ENCODE measurements around the gene PTPRH. TPM values are rescaled to one million over a fixed set of nuclear protein-coding genes. Genes with fewer than 3 reads are reported as not detected.

Gene PTPRH
- total and polyA plus RNA-seq, 9 of the 15 experiments (the other 6 are each of a cell fraction or from before 2014, with no cell fraction given) = 0.87 to 34.3 (median 22.7) TPM

- TF ChIP-seq PHF8 (IDR thresholded peaks at IDR 0.05; ENCODE audit: borderline replicate concordance, low read length) (peak; percentile 59; the same call in 1 of the 2 replicates), ZNF699 (CRISPR knock-in tag; IDR thresholded peaks at IDR 0.05; ENCODE audit: insufficient replicate concordance) (no peak), NFYB (IDR thresholded peaks at IDR 0.05; ENCODE audit: extremely low read depth, insufficient read length) (no peak), HDAC2 (IDR thresholded peaks at IDR 0.05) (peak; percentile 77), ZNF76 (CRISPR knock-in tag; IDR thresholded peaks at IDR 0.05; ENCODE audit: borderline replicate concordance) (no peak), GABPB2 (CRISPR knock-in tag; conservative IDR thresholded peaks at IDR 0.05) (no peak), TEAD4 (IDR thresholded peaks at IDR 0.05; ENCODE audit: low read length) (peak; percentile 76), TEAD4 (CRISPR knock-in tag; IDR thresholded peaks at IDR 0.05; ENCODE audit: borderline replicate concordance) (no peak), HMG20A (CRISPR knock-in tag; conservative IDR thresholded peaks at IDR 0.05) (no peak), CBX5 (IDR thresholded peaks at IDR 0.05; ENCODE audit: borderline replicate concordance, low read depth) (no peak), POLR3G (IDR thresholded peaks at IDR 0.05; ENCODE audit: extremely low read depth, insufficient read length, insufficient replicate concordance) (no peak), ZNF263 (CRISPR knock-in tag; IDR thresholded peaks at IDR 0.05; ENCODE audit: borderline replicate concordance) (peak; percentile 48; the same call in 1 of the 2 replicates), FOXA1 (IDR thresholded peaks at IDR 0.05; ENCODE audit: borderline replicate concordance) (no peak), KDM2B (CRISPR knock-in tag; IDR thresholded peaks at IDR 0.05) (no peak), ZFP36 (IDR thresholded peaks at IDR 0.05; ENCODE audit: low read depth, low read length, partially characterized antibody) (peak; percentile 13), ETS2 (tag; IDR thresholded peaks at IDR 0.05; ENCODE audit: borderline replicate concordance, poor library complexity, severe bottlenecking) (peak; percentile 5), BCOR (IDR thresholded peaks at IDR 0.05) (peak; percentile 93), RAD51 (IDR thresholded peaks at IDR 0.05; ENCODE audit: borderline replicate concordance, low read depth) (peak; percentile 32; the same call in 1 of the 2 replicates), ZBTB11 (CRISPR knock-in tag; IDR thresholded peaks at IDR 0.05) (peak in 1 of 3 experiments; percentile 70; a peak in 2 of 6 replicates), MIER1 (IDR thresholded peaks at IDR 0.05; ENCODE audit: low read depth) (peak; percentile 97), SMARCB1 (IDR thresholded peaks at IDR 0.05; ENCODE audit: insufficient read length, low read depth) (no peak), ZNF668 (CRISPR knock-in tag; IDR thresholded peaks at IDR 0.05) (peak; percentile 27; the same call in 1 of the 2 replicates)
- TF ChIP-seq, protein P1, sequence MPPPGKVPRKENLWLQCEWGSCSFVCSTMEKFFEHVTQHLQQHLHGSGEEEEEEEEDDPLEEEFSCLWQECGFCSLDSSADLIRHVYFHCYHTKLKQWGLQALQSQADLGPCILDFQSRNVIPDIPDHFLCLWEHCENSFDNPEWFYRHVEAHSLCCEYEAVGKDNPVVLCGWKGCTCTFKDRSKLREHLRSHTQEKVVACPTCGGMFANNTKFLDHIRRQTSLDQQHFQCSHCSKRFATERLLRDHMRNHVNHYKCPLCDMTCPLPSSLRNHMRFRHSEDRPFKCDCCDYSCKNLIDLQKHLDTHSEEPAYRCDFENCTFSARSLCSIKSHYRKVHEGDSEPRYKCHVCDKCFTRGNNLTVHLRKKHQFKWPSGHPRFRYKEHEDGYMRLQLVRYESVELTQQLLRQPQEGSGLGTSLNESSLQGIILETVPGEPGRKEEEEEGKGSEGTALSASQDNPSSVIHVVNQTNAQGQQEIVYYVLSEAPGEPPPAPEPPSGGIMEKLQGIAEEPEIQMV (tag; conservative IDR thresholded peaks at IDR 0.05; ENCODE audit: low read depth) = no peak
Observed at GRCh38 chr19:55216461-55217198, 7.3 kb upstream of the PTPRH start (continued).

Measured in K562 (cell line).